Thyroid gland (tissue), 4 donors: Measurements from ENCODE around the gene TMED5.

Experiments used
- POLR2A ChIP-seq, 2 donors: fragments of 450-650 bp; IDR thresholded peaks; one replicate each; pipeline ENCODE4 v1.6.1; 2017; ENCODE audit warnings: antibody characterized with exemption in 2 of 2, mild to moderate bottlenecking in 2 of 2, moderate library complexity in 1 of 2
- TF ChIP-seq, protein P1 (sequence below), 6 experiments: fragments of 200-600 bp in 3 of 6; fragments of 450-650 bp in 3 of 6; sonication (generic) in 3 of 6; IDR thresholded peaks; one replicate each; pipeline ENCODE4 v1.5.1; 2016 to 2019; ENCODE audit warnings: antibody characterized with exemption in 6 of 6, mild to moderate bottlenecking in 2 of 6, inconsistent platforms in 1 of 6, moderate library complexity in 1 of 6

DNA sequence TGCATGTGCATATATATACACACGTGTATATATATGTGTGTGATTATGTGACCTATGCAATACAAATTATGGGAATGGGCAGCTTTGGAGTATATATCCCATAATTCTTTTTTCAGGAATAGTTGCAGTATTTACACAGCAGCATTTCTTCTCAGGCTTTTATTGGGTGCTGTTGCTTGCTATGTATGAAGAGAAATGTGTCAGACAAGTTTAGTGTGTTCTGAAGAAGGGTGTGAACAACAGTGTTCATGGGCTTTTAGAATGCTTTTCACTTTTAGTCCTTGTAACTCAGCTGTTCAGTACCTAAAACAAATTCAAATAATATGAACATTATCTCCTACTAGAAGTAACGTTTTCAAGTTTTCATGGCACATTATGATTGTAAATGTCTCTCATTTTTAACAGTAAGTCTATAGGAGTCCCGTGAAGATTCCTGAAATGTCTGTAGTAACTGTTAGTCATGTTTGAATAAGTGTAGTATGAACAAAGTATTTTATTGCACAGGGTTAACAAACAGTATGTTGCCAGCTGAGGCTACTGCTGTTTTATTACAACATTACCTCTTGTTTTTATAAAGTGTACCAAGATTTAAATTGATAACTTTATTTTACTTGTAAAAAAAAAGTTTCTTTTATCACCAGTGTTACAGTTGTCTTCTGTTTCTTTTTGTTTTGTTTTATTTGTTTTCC, 42.5 kb downstream of the TMED5 start:
- TF ChIP-seq, protein P1, sequence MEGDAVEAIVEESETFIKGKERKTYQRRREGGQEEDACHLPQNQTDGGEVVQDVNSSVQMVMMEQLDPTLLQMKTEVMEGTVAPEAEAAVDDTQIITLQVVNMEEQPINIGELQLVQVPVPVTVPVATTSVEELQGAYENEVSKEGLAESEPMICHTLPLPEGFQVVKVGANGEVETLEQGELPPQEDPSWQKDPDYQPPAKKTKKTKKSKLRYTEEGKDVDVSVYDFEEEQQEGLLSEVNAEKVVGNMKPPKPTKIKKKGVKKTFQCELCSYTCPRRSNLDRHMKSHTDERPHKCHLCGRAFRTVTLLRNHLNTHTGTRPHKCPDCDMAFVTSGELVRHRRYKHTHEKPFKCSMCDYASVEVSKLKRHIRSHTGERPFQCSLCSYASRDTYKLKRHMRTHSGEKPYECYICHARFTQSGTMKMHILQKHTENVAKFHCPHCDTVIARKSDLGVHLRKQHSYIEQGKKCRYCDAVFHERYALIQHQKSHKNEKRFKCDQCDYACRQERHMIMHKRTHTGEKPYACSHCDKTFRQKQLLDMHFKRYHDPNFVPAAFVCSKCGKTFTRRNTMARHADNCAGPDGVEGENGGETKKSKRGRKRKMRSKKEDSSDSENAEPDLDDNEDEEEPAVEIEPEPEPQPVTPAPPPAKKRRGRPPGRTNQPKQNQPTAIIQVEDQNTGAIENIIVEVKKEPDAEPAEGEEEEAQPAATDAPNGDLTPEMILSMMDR (IDR thresholded peaks at IDR 0.05): no peak
- no peak for TF ChIP-seq POLR2A (IDR thresholded peaks at IDR 0.05)
